Suprapubic skin (tissue), 4 donors: ENCODE measurements around the gene NDUFB5.

Experiments
- EP300 ChIP-seq: sonication (generic); formaldehyde crosslinking; IDR thresholded peaks from one replicate; pipeline ENCODE4 v1.6.1; 2017; ENCODE audit warnings: antibody characterized with exemption
- POLR2A ChIP-seq, 2 donors: fragments of 450-650 bp; IDR thresholded peaks; one replicate each; pipeline ENCODE4 v1.6.1; 2017; ENCODE audit warnings: antibody characterized with exemption in 2 of 2, mild to moderate bottlenecking in 2 of 2, moderate library complexity in 2 of 2
- POLR2AphosphoS5 ChIP-seq, 3 donors: sonication (generic); formaldehyde crosslinking; IDR thresholded peaks; one replicate each; pipeline ENCODE4 v1.6.1; 2017; ENCODE audit warnings: antibody characterized with exemption in 3 of 3
- TF ChIP-seq, protein P1 (sequence below), 2 donors: fragments of 200-600 bp in 1 of 2; fragments of 450-650 bp in 1 of 2; sonication (generic) in 1 of 2; IDR thresholded peaks; one replicate each; pipeline ENCODE4 v1.5.1; 2016 to 2019; ENCODE audit warnings: antibody characterized with exemption in 2 of 2, mild to moderate bottlenecking in 1 of 2, moderate library complexity in 1 of 2

- TF ChIP-seq POLR2A (IDR thresholded peaks at IDR 0.05) (no peak), POLR2AphosphoS5 (IDR thresholded peaks at IDR 0.05) (no peak), EP300 (no peak)
- TF ChIP-seq, protein P1, sequence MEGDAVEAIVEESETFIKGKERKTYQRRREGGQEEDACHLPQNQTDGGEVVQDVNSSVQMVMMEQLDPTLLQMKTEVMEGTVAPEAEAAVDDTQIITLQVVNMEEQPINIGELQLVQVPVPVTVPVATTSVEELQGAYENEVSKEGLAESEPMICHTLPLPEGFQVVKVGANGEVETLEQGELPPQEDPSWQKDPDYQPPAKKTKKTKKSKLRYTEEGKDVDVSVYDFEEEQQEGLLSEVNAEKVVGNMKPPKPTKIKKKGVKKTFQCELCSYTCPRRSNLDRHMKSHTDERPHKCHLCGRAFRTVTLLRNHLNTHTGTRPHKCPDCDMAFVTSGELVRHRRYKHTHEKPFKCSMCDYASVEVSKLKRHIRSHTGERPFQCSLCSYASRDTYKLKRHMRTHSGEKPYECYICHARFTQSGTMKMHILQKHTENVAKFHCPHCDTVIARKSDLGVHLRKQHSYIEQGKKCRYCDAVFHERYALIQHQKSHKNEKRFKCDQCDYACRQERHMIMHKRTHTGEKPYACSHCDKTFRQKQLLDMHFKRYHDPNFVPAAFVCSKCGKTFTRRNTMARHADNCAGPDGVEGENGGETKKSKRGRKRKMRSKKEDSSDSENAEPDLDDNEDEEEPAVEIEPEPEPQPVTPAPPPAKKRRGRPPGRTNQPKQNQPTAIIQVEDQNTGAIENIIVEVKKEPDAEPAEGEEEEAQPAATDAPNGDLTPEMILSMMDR (IDR thresholded peaks at IDR 0.05): no peak
Measured at GRCh38 chr3:179624451-179624850, 19.9 kb downstream of the NDUFB5 start.
